PC-3 (cell line): ENCODE data around the gene CKAP5.

Source experiments
- CTCF ChIP-seq: fragments of 300-600 bp; sonication (generic); conservative IDR thresholded peaks from 2 replicates; pipeline ENCODE4 v1.5.1; 2017; ENCODE audit warnings: antibody characterized with exemption, low read depth, mild to moderate bottlenecking, low read length
- EZH2 ChIP-seq: fragments of 300-600 bp; sonication (generic); IDR thresholded peaks from one replicate; pipeline ENCODE4 v1.6.1; 2017; ENCODE audit warnings: antibody characterized with exemption, mild to moderate bottlenecking, low read length; ENCODE audit not compliant: unreplicated experiment

GRCh38 chr11:46738887-46739286 is 107.2 kb downstream of the CKAP5 start:
- TF ChIP-seq EZH2 = no peak
- no peak for TF ChIP-seq CTCF
